Tongue (tissue), 2 donors: Measurements from ENCODE around the gene TC2N. TPM values are rescaled to one million over a fixed set of nuclear protein-coding genes. Genes with fewer than 3 reads are reported as not detected.
A peak's percentile ranks its signal among the peaks of the same experiment; 100 is the strongest.
"Not testable (repeated sequence)": the region's sequence is repeated elsewhere in the genome, so short reads cannot be mapped to it uniquely, and the experiment has no call there.

ENCODE experiments used
- DNase-seq: peaks from one replicate; pipeline ENCODE4 v3.0.0-alpha.2; 2015
- total RNA-seq: library from RNA; depleted of rRNA; stranded (reverse); fragments of >200 nt; gene quantifications from one replicate; pipeline ENCODE4 v1.2.3, GENCODE V29; 2014

TC2N gene
- total RNA-seq, 1 donor from 2014 or later, result 30.9 TPM

DNA sequence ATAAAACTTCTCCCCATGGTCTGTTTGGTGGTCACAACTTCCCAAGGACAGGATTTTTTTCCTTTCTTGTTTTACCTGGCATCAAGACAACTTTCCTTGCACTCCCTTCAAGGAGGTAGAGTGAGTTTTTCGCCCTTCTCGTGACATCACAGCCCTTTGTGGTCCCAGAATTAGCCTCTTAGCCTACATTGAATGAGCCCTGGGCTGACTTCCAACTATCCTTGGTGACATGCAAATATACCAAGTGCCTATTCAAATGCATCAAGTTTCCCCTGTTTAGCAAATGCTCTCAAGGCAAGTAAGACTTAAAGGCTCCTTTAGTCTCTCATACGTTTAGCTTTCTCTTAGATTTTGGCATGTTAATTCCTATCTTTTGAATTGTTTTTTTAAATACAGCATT is 36.6 kb downstream of the TC2N start:
- DNase-seq, result peak; percentile 69

DNA sequence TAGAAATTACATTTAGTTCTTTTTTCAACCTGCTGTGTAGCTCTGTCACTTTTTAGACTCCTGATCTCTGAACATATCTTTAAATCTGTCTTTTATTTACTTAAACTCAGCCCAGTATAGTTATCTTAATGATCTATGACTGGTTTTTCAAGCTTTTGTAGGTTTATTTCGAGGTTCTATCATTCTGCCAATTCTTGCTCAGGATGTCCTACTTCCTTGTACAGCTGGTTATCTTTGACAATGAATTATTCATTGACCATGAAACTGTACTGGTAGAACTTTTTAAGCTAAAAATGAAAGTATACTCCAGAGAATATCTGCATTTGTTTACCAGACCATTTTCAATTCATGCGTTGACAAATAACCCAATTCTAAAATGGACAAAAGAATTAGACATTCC is 37.8 kb downstream of the TC2N start:
- no peak for DNase-seq

DNA sequence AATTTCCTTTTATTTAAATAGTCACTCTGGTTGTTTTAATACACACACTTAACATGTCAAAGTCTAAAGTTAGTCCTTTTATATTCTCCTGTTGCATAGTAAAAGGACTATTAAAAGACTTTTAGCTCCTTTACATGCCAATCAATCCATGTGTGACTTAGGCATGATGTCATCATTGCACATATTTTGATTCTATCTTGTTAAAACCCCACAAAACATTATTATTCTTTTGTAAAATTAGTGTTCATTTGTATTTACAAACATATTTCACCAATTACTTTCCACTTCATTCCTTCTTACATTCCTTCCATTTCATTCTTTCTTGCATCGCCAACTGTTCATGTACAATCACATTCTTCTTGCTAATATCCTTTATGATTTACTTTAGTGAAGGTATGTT is 39.6 kb downstream of the TC2N start:
- DNase-seq, result no peak

DNA sequence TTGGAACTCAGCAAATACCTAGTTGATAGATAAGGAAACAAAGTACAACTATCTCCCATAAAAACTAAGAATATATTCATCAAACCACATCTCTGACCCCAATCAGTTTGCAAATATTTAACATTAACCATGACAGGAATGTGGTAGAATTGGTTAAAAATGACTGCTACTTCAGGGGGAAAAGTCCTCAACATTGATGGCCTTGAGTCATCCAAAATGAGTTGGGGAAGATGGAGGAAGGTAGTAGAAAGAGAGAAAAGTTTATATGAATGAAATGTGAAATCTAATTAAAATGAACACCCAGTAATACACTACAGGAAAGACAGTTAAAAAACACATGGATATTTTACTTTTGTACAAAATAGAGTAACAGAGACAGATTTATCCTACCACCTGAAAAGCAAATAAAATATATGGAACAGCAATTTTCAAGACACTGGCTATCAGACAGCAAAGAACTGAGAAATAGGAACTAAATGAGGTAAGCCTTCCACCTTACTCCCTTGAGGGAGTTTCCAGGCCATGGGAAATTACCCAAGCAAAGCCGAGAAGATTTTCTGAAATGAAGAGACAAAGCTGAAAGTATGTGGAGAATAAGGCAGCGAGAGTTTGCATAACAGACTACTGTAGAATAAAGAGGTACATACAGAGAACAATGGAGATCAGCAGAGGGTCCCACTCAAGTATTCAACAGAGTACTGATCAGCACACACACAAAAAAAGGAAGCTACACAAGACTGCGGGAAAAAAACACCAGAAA is 49.6 kb downstream of the TC2N start:
- DNase-seq, result no peak

DNA sequence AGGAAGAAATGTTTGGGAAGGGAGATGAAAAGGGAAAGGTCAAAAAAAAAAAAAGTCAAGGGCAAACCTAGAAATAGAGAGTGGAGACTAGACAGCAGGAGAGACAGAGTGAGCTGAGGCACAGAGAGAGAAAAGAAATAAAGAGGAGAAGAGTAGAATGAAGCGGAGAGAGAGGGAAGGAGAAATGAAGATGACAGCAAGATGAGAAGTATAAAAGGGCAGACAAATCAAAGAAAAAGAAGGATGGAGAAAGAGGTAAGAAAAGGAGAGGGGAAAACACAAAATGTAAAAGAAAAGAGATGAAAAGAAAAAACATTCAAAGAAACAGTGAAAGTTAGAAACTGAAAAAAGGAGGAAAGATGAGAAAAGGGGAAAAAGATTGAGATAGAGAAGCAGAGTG is 53.0 kb downstream of the TC2N start:
- DNase-seq, result no peak

DNA sequence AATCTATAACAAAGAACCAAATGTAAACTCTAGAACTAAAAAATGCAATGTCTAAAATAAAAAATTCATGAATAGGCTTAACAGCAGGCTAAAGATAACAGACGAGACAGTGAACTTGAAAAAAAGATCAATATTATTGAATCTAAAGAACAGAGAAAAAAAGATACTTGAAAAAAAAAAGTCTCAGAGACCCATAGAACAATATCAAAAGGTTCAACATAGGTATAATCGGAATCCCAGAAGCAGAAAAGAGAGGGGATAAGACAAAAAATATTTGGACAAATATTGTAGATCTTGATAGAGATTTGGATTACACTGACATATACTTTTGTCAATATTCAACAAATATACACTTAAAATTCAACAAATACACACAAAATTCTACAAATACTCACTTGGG is 56.6 kb downstream of the TC2N start:
- DNase-seq, result no peak

DNA sequence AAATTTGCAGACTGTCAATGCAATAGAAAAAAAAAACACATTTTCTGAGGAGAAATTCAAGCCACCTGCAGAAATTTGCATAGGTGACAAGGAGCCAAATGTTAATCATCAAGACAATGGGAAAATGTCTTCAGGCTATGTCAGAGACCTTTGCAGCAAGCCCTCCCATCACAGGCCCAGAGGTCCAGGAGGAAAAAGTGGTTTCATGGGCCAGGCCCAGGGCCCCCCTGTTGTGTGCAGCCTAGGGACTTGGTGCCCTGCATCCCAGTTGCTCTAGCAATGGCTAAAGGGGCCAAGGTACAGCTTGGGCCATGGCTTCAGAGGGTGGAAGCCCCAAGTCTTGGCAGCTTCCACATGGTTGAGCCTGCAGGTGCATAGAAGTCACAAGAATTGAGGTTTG is 60.6 kb downstream of the TC2N start:
- DNase-seq, result no peak

DNA sequence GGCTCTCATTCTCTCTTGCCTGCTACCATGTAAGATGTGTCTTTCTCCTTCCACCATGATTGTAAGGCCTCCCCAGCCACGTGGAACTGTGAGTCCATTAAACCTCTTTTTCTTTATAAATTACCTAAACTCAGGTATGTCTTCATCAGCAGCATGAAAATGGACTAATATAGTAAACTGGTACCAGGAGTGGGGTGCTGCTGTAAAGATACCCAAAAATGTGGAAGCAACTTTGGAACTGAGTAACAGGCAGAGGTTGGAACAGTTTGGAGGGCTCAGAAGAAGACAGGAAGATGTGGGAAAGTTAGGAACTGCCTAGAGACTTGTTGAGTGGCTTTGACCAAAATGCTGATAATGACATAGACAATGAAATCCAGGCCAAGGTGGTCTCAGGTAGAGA is 61.2 kb downstream of the TC2N start:
- not testable (repeated sequence) for DNase-seq

DNA sequence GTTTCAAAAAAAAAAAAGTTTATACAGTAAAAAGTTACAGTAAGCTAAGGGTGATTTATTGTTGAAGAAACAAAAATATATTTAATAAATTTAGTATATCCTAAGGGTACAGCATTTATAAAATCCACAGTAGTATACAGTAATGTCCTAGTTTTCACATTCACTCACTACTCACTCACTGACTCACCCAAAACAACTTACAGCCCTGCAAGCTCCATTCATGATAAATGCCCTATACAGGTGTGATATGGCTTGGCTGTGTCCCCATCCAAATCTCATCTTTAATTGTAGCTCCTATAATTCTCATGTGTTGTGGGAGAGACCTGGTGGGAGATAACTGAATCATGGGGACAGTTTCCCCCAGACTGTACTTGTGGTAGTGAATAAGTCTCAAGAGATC is 61.7 kb downstream of the TC2N start:
- no peak for DNase-seq

DNA sequence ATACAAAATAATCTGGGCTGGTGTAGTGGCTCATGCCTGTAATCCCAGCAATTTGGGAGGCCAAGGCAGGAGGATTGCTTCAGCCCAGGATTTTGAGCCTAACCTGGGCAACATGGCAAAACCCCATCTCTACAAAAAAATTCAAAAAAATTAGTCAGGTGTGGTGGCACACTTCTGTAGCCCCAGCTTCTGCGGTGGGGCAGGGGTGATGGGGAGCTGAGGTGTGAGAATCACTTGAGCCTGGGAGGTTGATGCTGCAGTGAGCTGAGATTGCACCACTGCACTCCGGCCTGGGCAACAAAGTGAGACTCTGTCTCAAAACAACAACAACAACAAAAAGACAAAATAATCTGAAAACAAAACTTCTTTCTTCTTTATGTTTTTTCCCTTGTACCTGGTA is 66.0 kb downstream of the TC2N start:
- no peak for DNase-seq

DNA sequence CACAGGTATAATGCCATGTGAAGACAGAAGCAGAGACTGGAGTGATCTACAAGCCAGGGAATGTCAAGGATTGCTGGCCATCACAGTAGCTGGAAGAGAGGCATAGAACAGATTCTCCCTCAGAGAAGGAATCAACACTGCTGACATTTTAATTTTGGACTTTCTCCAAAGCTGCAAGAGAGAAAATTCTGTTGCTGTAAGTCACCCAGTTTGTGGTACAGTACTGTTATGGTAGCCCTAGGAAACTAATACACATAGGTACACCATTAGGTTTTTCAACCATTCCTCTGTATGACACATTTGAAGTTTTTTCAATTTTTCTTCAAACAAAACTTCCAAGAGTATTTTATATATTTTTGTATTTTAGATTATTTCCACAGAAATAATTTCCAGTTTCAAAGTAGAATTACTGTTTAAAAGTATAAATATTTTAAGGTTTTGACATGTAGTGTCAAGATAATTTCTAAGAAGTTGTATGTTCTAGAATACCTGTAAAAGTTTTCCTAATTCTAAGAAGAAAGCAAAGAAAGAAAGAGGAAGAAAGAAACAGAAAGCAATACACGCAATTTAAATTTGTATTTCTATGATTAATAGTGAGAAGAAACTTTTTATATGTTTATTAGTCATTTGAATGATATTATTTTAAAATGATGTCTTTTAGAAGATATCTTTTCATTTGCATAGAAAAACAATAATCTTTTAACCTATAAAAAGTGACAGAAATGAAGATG is 70.6 kb downstream of the TC2N start:
- DNase-seq, result no peak

DNA sequence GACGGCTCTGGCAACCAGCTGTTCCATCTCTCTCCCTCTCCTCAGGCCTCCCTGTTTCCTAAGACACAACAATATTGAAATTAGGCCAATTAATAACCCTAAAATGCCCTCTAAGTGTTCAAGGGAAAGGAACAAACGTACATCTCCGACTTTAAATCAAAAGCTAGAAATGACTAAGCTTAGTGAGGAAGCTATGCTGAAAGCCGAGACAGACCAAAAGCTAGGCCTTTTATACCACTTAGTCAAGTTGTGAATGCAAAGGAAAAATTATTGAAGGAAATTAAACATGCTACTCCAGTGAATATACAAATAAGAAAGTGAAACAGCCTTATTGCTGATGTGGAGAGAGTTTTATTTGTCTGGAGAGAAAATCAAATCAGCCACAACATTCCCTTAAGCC is 73.6 kb downstream of the TC2N start:
- DNase-seq, result no peak

DNA sequence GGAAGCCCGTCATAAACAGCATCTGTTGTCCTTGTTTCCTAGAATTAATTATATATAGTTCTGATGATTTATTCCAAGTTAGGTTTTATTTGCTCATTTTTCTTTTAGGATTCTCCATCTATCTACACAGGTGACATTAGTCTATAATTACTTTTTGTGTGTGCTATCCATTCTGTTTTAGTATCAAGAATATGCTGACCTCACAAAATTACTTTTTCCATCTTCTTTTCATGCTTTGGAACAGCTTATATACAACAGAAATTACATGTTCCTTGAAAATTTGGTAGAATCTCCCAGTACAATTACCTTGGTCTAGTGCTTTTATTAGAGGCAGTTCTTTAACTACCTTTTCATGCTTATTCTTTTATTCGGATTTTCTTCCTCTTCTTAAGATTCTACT is 81.1 kb downstream of the TC2N start:
- no peak for DNase-seq

DNA sequence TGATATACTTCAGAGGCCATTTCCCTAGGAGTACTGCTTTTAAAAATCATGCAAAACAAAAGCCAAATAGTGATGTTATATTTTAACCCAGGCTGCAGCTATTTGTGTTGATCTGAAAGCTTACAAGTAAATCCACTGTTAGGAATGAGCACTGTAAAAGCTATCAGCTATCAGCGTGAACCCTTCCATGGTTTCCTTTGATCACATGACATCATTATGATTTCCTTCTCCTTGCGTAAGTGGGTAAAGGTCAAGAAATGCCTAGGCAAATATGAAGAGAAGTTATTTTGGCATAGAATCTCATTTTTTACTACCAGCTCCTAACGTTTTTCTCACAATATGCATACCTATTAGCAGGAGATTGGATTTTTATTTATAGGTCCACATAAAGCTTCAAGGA is 86.9 kb downstream of the TC2N start:
- DNase-seq, result no peak

DNA sequence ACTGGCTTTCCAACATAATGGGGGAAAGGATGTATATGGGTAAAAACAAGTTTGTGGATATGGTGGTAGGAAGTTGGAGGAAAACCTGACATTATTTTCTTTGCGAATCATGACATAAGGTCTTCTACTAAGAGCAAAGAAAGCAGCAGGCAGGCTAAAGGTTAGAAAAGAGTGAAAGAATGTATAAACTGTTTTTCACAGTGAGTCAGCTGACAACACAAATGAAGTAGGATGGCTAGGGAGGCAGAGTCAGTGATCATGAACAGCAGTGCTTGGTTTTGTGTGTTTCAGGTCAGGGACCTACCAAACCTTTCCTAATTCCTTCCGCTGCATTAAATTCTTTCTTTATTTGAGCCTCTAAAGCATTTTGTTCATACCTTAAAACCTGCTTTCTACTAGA is 89.1 kb downstream of the TC2N start:
- peak; percentile 2 for DNase-seq

DNA sequence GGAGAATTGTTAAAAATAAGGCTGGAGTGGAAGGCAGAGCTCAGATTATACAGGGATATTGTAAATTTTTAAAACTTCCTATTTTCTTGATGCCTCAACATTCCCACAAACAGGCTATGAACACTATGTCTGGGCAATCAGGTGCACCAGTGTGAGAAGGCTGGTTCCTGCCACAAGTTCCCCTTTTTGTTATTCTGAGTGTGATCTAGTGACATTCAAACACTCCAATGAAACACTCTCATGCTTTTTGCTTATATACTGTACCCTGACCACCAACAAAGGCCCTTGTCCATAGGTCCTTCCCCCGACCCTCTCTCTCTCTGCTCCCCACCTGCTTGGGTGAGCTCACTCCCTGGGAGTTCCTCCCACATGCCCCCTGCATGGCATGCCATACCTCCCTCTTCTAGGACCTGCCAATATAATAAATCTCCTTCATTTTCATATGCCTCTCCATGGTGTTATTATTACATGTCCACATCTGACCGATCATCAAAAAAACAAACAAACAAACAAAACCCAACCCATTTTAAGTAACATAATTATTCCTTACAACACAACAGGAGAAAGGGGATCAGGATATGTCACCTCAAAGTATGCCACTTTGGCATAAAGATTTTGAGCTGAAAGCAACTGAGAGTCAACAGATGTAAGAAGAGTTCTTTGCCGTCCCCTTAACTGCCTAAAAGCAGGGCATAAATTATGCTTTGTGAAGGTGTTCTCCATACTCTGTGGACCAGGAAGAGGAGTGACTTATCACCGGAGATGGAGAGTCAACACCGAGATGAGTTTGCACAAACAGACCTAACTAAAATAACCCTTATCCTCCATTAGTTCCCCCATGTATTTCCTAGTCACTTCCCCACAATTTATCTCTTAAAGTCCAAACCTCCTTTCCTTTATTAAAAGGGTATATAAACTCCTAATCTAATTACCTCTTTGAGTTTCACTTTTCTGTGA is 92.9 kb downstream of the TC2N start:
- no peak for DNase-seq

DNA sequence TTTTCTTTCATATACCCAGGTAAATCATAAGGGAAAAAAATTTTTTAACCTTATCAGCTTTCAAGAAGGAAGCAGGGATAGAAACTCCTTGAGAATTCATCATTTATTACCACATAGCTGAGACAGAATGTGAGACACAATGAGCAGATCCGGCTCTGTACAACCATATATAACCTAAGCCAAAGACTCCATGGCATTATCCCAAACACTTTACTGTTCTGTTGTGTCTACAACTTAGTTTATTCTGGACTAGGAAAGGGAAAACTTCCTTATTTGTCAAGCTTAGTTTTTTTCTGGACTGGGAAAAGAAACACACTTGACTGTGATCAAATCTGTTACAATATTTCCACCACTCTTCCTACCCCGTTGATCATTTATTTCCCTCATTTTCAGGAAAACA is 97.2 kb downstream of the TC2N start:
- peak; percentile 24 for DNase-seq

DNA sequence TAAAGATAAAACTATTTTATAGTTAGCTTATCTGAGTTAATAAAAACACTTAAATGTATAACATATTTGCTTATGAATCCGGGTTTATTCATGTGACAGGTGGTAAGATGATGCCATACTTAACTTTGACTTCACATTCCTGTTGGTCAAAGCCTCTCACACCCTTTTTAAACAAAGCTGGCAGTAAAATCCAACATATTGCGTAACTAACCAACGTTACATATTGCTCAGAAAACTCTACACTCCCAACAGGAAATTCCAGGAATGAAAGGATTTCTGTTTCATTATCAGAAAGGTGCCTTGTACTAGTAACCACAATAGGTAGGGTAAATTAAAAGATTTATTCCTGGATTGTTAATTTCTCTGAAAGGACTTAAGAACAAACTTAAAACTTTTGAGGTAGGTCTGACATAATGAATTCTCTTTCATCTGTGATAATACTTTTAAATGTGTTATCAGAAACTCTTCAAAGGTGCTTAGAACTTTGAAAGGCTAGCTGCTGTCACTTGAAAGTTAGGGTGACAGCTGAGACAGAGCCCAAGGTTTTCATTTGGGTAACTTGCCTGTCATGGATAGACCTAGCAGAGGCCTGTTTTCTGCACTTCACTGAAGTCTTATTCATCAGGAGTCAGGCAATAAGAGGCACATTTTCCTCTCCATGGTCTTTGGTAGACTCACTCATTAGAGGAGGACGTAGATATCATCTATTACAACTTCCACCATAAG is 111.6 kb downstream of the TC2N start:
- peak; percentile 8 for DNase-seq

DNA sequence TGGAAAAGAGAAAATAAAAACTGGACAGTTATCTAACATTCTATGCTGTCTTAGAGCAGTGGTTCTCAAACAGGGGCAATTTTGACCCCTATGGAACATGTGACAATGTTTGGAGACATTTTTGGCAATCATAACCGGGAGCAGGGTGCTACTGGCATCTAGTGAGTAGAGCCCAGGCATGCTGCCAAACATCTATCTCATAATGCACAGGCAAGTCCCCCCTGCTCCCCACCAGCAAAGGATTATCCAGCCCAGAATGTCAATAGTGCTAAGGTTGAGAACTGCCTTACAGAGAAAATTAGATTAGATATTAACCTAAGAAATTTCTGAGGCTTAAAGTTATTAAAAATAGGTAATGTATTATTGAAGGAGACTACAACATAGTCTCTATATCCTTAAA is 112.5 kb downstream of the TC2N start:
- peak; percentile 4 for DNase-seq

DNA sequence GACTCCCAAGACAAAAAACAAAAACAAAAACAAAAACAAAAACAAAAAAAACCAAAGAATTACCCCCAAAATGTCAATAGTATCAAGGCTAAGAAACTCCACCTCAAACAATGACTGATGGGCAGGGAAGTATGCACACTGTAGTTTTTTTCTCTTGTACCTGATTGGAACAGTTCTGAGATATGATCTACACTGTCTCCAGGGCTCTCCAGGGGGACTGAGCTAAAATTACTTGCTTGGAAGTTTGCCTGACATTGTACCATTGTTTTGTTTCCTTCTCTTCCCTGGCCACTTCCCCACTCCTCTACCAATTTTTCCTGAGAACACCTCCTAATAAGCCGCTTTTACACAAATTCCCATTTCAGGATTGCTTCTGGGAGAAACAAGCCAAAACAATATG is 113.2 kb downstream of the TC2N start:
- DNase-seq, result no peak

DNA sequence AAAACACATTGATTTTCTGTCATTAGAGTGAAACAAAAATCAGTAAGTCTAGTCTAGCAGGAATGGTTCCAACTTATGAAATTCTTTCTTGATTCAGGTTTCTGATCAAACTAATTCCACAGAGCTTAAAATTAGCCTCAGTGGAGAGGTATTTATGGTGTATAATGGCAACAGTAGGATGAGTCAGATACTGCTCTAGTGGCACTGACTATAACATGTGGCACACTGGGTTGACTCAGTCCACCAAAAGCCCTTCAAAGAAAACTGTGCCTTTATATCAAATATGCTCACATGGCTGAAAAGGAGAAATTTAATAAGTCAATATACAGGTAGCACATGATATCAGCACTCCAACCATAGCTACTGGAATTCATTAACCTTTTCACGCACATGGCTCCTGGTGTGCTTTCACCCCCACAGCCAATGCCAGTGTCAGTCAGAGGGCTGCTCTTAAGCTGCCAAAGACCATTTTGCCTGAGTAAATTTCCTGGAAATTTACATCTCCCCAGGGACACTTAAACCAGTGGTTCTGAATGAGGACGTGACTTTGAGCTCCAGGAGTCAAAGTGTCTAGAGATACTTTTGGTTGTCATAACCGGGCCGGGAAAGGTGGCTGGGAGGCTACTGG is 113.7 kb downstream of the TC2N start:
- no peak for DNase-seq

DNA sequence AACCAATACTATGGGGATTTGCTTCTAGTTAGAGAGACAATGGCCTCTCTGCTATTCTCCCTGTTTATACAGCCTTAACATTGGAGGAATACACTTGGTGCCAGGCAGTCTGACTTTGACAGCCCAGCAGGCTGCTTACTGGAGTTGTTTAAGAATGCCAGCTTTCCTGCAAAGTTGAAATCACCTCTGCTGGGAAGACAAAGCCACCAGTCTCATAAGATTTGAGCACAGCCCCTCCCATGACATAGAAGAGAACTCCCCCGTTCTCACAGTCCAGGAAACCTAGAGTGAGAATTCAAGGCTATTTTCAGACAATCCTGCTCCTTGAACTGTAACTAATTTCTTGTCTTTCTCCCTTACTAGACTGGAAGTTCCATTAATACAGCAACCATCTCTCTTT is 114.4 kb downstream of the TC2N start:
- DNase-seq, result no peak
